ENCODE measurements around the gene FBN3. TPM values are rescaled to one million over a fixed set of nuclear protein-coding genes. Genes with fewer than 3 reads are reported as not detected.
"Not testable (repeated sequence)": the region's sequence is repeated elsewhere in the genome, so short reads cannot be mapped to it uniquely, and the experiment has no call there.

The FBN3 gene
- total RNA-seq, 8 experiments from 2014 or later: 0.07 to 4.8 (median 3.6) TPM; not detected in 2

GRCh38 chr19:8046569-8047165 lies 102.7 kb downstream of the FBN3 start:
- H3K4me3 ChIP-seq: no peak overlapping the region
- no peaks in the 10 kb centered on the region for H3K4me1 ChIP-seq (replicated peaks in 1 of 2)
- in situ Hi-C loops (cut with MboI; ENCODE audit: low pct_unique_long_range_greater_than_20kb in 2 of 9, low sequenced_read_pairs in 9 of 9, unreplicated experiment in 9 of 9): no loop called here
- ATAC-seq (replicated peaks in 6 of 8): no peak
- 0 to 83% (median 60%) methylated on average over 1 of the region's 3 CpGs; no CpG with 5 or more reads in 3 of the 10 experiments for WGBS, 10 experiments
- no peak overlapping the region for H3K27ac ChIP-seq

DNA sequence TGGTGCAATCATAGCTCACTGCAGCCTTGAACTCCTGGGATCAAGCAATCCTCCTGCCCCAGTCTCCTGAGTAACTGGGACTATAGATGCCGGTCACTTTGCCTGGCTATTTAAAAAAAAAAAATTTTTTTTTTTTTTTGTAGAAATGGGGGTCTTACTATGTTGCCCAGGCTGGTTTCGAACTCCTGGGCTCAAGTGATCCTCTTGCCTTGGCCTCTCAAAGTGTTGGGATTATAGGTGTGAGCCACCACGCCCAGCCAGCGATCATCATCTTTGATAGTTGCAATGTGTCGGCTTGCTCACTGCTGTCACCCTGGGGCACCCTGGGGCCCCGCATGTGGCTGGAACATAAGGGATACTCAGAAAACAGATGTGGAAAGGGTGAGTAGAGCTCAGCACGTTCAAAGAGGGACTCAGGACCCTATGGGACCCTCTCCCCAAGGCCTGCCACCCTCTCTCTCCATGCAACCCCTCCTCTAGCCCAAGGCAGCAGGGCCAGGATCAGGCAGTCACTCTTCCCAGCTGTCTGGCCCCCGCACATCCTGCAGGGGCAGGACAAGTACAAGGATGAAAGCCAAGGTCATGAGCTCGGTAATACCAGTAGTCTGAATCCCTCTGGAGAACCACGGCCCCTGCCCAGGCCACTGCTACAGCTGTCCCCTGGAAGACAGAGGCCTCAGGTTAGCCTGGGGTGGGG lies 103.4 kb downstream of the FBN3 start:
- H3K4me3 ChIP-seq: no peak overlapping the region
- no peak overlapping the region for H3K27ac ChIP-seq
- WGBS, 10 experiments: 0 to 89% (median 63%) methylated on average over 1 to 5 of the region's 10 CpGs; no CpG with 5 or more reads in 3 of the 10 experiments
- ATAC-seq (replicated peaks in 6 of 8): no peak
- no peaks in the 10 kb centered on the region for H3K4me1 ChIP-seq (replicated peaks in 1 of 2)
- in situ Hi-C loops (cut with MboI; ENCODE audit: low pct_unique_long_range_greater_than_20kb in 2 of 9, low sequenced_read_pairs in 9 of 9, unreplicated experiment in 9 of 9): no loop called here

GRCh38 chr19:8044018-8044417 lies 105.4 kb downstream of the FBN3 start:
- Histone ChIP-seq H3K4me1 (replicated peaks in 1 of 2) (no peaks in the 10 kb centered on the region), H3K4me3 (no peak overlapping the region), H3K27ac (no peak overlapping the region)
- in situ Hi-C loops (cut with MboI; ENCODE audit: low pct_unique_long_range_greater_than_20kb in 2 of 9, low sequenced_read_pairs in 9 of 9, unreplicated experiment in 9 of 9): no loop called here
- 80 to 100% (median 89%) methylated on average over 1 to 6 of the region's 10 CpGs; no CpG with 5 or more reads in 6 of the 10 experiments for WGBS, 10 experiments
- ATAC-seq (replicated peaks in 6 of 8): no peak

DNA sequence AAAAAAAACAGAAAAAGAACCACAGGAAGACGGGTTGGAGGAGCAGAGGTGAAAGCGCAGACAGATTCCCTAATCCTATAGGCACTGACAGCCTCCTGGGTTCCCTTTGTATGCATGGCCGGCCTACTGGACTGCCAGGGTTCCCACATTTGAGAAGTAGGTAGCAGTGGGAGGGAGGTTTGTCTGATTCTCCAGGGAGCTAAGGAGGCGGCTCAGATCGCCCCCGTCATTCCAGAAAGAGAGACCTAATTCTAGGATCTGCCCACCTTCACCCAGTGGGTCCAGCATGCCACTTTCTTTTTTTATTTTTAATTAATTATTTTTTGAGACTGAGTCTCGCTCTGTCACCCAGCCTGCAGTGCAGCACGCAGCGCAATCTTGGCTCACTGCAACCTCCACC lies 106.5 kb downstream of the FBN3 start:
- no peak for ATAC-seq (replicated peaks in 6 of 8)
- Histone ChIP-seq H3K4me3 (no peak overlapping the region), H3K4me1 (replicated peaks in 1 of 2) (no peaks in the 10 kb centered on the region), H3K27ac (no peak overlapping the region)
- in situ Hi-C loops (cut with MboI; ENCODE audit: low pct_unique_long_range_greater_than_20kb in 2 of 9, low sequenced_read_pairs in 9 of 9, unreplicated experiment in 9 of 9): no loop called here
- WGBS, 10 experiments: 40 to 100% (median 80%) methylated on average over 1 to 5 of the region's 9 CpGs; no CpG with 5 or more reads in 1 of the 10 experiments

- Histone ChIP-seq H3K27ac (no peak overlapping the region), H3K4me1 (replicated peaks in 1 of 2) (no peaks in the 10 kb centered on the region), H3K4me3 (no peak overlapping the region)
- WGBS, 10 experiments: 52 to 100% (median 65%) methylated on average over 1 to 4 of the region's 7 CpGs; no CpG with 5 or more reads in 4 of the 10 experiments
- peak in 3 of 8 experiments; percentile 23 to 51 (median 48) for ATAC-seq (replicated peaks in 6 of 8)
- in situ Hi-C loops (cut with MboI; ENCODE audit: low pct_unique_long_range_greater_than_20kb in 2 of 9, low sequenced_read_pairs in 9 of 9, unreplicated experiment in 9 of 9): no loop called here
These were observed 107.9 kb downstream of the FBN3 start for GRCh38 chr19:8041531-8041931.

DNA sequence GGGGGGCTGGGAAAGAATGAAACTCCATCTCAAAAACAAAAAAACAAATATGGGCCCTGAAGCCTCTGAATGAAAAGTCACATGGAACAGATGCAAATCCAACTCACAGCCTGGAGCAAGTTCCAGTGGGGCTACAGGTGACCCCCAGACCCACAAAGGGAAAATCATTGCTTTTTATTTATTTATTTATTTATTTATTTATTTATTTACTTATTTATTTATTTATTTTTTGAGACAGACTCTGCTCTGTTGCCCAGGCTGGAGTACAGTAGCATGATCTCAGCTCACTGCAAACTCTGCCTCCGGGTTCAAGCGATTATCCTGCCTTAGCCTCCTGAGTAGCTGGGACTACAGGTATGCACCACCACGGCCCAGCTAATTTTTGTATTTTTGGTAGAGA lies 110.2 kb downstream of the FBN3 start:
- WGBS, 10 experiments: 64 to 100% (median 71%) methylated on average over 1 to 3 of the region's 3 CpGs; no CpG with 5 or more reads in 5 of the 10 experiments
- Histone ChIP-seq H3K4me3 (no peak overlapping the region), H3K27ac (no peak overlapping the region), H3K4me1 (replicated peaks in 1 of 2) (no peaks in the 10 kb centered on the region)
- in situ Hi-C loops (cut with MboI; ENCODE audit: low pct_unique_long_range_greater_than_20kb in 2 of 9, low sequenced_read_pairs in 9 of 9, unreplicated experiment in 9 of 9): no loop called here
- no peak for ATAC-seq (replicated peaks in 6 of 8)

- 32 to 100% (median 52%) methylated on average over 1 to 5 of the region's 6 CpGs; no CpG with 5 or more reads in 3 of the 10 experiments for WGBS, 10 experiments
- no peak for ATAC-seq (replicated peaks in 6 of 8)
- Histone ChIP-seq H3K4me1 (replicated peaks in 1 of 2) (no peaks in the 10 kb centered on the region), H3K27ac (no peak overlapping the region), H3K4me3 (no peak overlapping the region)
- in situ Hi-C loops (cut with MboI; ENCODE audit: low pct_unique_long_range_greater_than_20kb in 2 of 9, low sequenced_read_pairs in 9 of 9, unreplicated experiment in 9 of 9): no loop called here
These were observed 110.6 kb downstream of the FBN3 start for GRCh38 chr19:8038815-8039214.

GRCh38 chr19:8036434-8037099 lies 112.8 kb downstream of the FBN3 start:
- ATAC-seq (replicated peaks in 6 of 8): no peak
- in situ Hi-C loops (cut with MboI; ENCODE audit: low pct_unique_long_range_greater_than_20kb in 2 of 9, low sequenced_read_pairs in 9 of 9, unreplicated experiment in 9 of 9): no loop called here
- H3K27ac ChIP-seq: no peak overlapping the region
- H3K4me3 ChIP-seq: no peak overlapping the region
- no peaks in the 10 kb centered on the region for H3K4me1 ChIP-seq (replicated peaks in 1 of 2)
- 9 to 100% (median 70%) methylated on average over 1 to 7 of the region's 7 CpGs for WGBS, 10 experiments

DNA sequence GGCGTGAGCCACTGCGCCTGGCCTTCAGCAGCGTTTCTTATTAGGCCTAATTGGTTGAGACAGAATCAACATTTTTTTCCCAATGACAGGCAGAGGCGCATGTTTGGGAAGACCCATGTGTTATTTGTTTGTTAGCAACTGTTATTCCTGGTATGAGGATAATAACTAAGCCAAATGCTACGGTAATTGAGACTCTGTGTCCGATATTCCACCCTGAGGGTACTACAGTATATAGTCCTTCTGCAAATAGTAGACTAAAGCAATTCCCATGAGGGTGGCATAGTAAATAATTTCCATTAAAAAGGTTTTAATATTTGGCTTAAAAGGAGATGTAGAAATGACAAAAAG lies 115.2 kb downstream of the FBN3 start:
- in situ Hi-C loops (cut with MboI; ENCODE audit: low pct_unique_long_range_greater_than_20kb in 2 of 9, low sequenced_read_pairs in 9 of 9, unreplicated experiment in 9 of 9): no loop called here
- 0 to 100% (median 86%) methylated on average over 1 to 5 of the region's 6 CpGs; no CpG with 5 or more reads in 1 of the 10 experiments for WGBS, 10 experiments
- peak in 1 of 8 experiments; percentile 67 for ATAC-seq (replicated peaks in 6 of 8)
- Histone ChIP-seq H3K4me3 (no peak overlapping the region), H3K27ac (no peak overlapping the region), H3K4me1 (replicated peaks in 1 of 2) (peaks cover 4 to 5% of the 10 kb centered on the region in 2 donors)

DNA sequence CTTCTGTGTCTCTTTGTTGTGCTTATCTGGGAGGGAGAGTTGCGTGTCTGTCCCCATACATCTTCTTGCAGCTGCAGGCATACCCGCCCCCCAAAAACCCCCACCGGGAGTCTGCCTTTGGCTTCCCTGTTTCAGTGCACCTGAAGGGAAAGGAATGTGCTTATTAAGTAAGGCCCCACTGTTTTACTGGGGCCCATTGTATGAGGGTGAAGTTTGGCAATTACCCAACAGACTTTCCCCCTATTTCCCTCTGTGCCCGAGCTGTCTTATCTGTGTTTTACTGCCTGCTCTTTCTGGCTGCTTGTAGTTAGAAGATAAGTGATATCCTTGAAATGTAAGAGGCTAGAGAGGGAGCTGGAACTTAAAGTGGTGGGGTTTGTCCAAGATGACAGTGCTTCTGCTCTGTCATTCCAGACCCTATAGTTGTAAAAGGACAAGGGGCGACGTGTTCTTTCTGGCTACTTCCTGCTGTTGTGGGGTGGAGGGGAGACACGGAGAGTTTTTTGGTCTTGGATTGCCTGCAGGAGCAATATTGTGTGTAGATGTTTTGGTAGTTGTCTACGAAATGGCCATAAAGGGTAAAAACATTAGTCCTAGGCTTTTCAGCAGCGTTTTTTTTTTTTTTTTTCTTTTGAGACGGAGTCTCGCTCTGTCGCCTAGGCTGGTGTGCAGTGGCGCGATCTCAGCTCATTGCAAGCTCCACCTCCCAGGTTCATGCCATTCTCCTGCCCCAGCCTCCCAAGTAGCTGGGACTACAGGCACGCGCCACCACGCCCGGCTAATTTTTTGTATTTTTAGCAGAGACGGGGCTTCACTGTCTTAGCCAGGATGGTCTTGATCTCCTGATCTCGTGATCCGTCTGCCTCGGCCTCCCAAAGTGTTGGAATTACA lies 115.9 kb downstream of the FBN3 start:
- ATAC-seq (replicated peaks in 6 of 8); H3K27ac ChIP-seq; H3K4me3 ChIP-seq; in situ Hi-C loops (cut with MboI; ENCODE audit: low pct_unique_long_range_greater_than_20kb in 2 of 9, low sequenced_read_pairs in 9 of 9, unreplicated experiment in 9 of 9): not testable (repeated sequence)
- peaks cover 5 to 11% of the 10 kb centered on the region in 2 donors for H3K4me1 ChIP-seq (replicated peaks in 1 of 2)
- WGBS, 10 experiments: 22 to 100% (median 88%) methylated on average over 1 to 15 of the region's 22 CpGs; no CpG with 5 or more reads in 2 of the 10 experiments

DNA sequence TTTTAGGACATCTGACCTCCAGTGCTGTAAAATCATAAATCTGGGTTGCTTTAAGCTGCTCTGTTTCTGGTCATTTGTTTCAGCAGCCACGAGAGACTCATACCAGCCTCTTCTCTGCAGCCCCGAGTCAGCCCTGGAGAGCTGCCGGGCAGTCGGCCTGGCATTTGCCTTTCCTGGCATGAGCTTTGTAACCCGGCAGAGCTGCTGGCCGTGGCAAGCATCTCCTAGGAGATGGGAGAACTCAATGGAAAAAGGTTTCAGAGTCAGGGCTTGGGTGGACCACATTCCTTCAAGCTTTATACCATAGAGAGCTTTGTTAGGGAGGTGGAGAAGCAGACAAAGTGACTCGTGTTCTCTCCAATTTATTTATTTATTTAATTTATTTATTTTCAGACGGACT lies 118.4 kb downstream of the FBN3 start:
- peaks cover 5 to 11% of the 10 kb centered on the region in 2 donors for H3K4me1 ChIP-seq (replicated peaks in 1 of 2)
- 8 to 100% (median 86%) methylated on average over 1 to 6 of the region's 8 CpGs; no CpG with 5 or more reads in 3 of the 10 experiments for WGBS, 10 experiments
- in situ Hi-C loops (cut with MboI; ENCODE audit: low pct_unique_long_range_greater_than_20kb in 2 of 9, low sequenced_read_pairs in 9 of 9, unreplicated experiment in 9 of 9): no loop called here

GRCh38 chr19:8028951-8029491 lies 120.4 kb downstream of the FBN3 start:
- H3K27ac ChIP-seq: peak overlapping the region in 1 of 2 donors; percentile 39
- H3K4me1 ChIP-seq (replicated peaks in 1 of 2): peaks cover 5 to 11% of the 10 kb centered on the region in 2 donors
- in situ Hi-C loops (cut with MboI; ENCODE audit: low pct_unique_long_range_greater_than_20kb in 2 of 9, low sequenced_read_pairs in 9 of 9, unreplicated experiment in 9 of 9): no loop called here
- no peak overlapping the region for H3K4me3 ChIP-seq
- 0 to 20% methylated on average over 1 of the region's 12 CpGs; no CpG with 5 or more reads in 8 of the 10 experiments for WGBS, 10 experiments
- ATAC-seq (replicated peaks in 6 of 8): peak in 2 of 8 experiments; percentile 25 to 28

More for the DNA sequence above, 118.4 kb downstream of the FBN3 start:
- ATAC-seq (replicated peaks in 6 of 8): peak in 2 of 8 experiments; percentile 12 to 85
- H3K4me3 ChIP-seq: no peak overlapping the region
- H3K27ac ChIP-seq: no peak overlapping the region

Measured in motor neuron (in vitro differentiated cells).